HTR-8/SVneo (cell line): ENCODE data around the gene DOC2A.
"Not testable (repeated sequence)": the region's sequence is repeated elsewhere in the genome, so short reads cannot be mapped to it uniquely, and the experiment has no call there.

Experiments used
- DNase-seq: peaks from one replicate; pipeline ENCODE4 v3.0.0; 2011; ENCODE audit warnings: low spot score, mixed read lengths; ENCODE audit not compliant: insufficient read length
- FAIRE-seq: peaks from 2 replicates; lab custom pipeline; 2011; peaks lifted over from hg19 to GRCh38; lab: Jason Lieb, UNC

DOC2A gene

GRCh38 chr16:30028438-30029076 is 17.7 kb upstream of the DOC2A start:
- no peak for DNase-seq
- FAIRE-seq, result no peak

- no peak for FAIRE-seq
- DNase-seq, result no peak
Observed at GRCh38 chr16:30027588-30028437, 17.0 kb upstream of the DOC2A start.

- no peak for DNase-seq
- FAIRE-seq, result no peak
Observed at GRCh38 chr16:30026449-30026848, 15.6 kb upstream of the DOC2A start.

- DNase-seq (no peak), FAIRE-seq (no peak)
Observed at GRCh38 chr16:30025574-30025973, 14.7 kb upstream of the DOC2A start.

GRCh38 chr16:30025156-30025555 is 14.3 kb upstream of the DOC2A start:
- DNase-seq (no peak), FAIRE-seq (no peak)

GRCh38 chr16:30024451-30024850 is 13.6 kb upstream of the DOC2A start:
- FAIRE-seq (no peak), DNase-seq (no peak)

GRCh38 chr16:30023586-30023985 is 12.8 kb upstream of the DOC2A start:
- FAIRE-seq (no peak), DNase-seq (no peak)

- FAIRE-seq (no peak), DNase-seq (no peak)
Observed at GRCh38 chr16:30022887-30023286, 12.1 kb upstream of the DOC2A start, which contains the start of gene C16orf92. TSS of gene C16orf92 (plus strand) at chr16:30023198. CDS start at chr16:30023341, 143 bp downstream.

- no peak for FAIRE-seq
- no peak for DNase-seq
Observed at GRCh38 chr16:30018731-30019158, 7.9 kb upstream of the DOC2A start.

- FAIRE-seq, result not testable (repeated sequence)
Observed at GRCh38 chr16:30017937-30018336, 7.1 kb upstream of the DOC2A start.

GRCh38 chr16:30017277-30017656 is 6.4 kb upstream of the DOC2A start:
- FAIRE-seq, result no peak

More at GRCh38 chr16:30017937-30018336, 7.1 kb upstream of the DOC2A start:
- not testable (repeated sequence) for DNase-seq

GRCh38 chr16:30016555-30017276 is 5.9 kb upstream of the DOC2A start:
- no peak for FAIRE-seq

More at GRCh38 chr16:30017277-30017656, 6.4 kb upstream of the DOC2A start:
- no peak for DNase-seq

GRCh38 chr16:30015450-30015849 is 4.6 kb upstream of the DOC2A start:
- DNase-seq, FAIRE-seq: not testable (repeated sequence)

More at GRCh38 chr16:30016555-30017276, 5.9 kb upstream of the DOC2A start:
- no peak for DNase-seq

GRCh38 chr16:30012598-30012997 is 1.8 kb upstream of the DOC2A start:
- DNase-seq, FAIRE-seq: not testable (repeated sequence)

GRCh38 chr16:30011714-30012504 is 1.1 kb upstream of the DOC2A start:
- FAIRE-seq, result no peak
- DNase-seq, result no peak

- no peak for DNase-seq
- FAIRE-seq, result no peak
Observed at GRCh38 chr16:30009990-30010843, 610 bp downstream of the DOC2A start.

- DNase-seq (no peak), FAIRE-seq (no peak)
Observed at GRCh38 chr16:30009085-30009862, 1.6 kb downstream of the DOC2A start.

- FAIRE-seq, result no peak
- DNase-seq, result no peak
Observed at GRCh38 chr16:30007378-30007895, 3.4 kb downstream of the DOC2A start.
